Measurements from ENCODE around the gene SH3YL1.

Gene SH3YL1

GRCh38 chr2:263774-264492, at the start of gene SH3YL1:
Gene SH3YL1 (minus strand): TSS chr2:264032. CDS start chr2:263984, 48 bp downstream.
- DNase-seq (ENCODE audit: low read depth in 2 of 2): peak; percentile 27 to 55

- no peak for DNase-seq (ENCODE audit: low read depth in 2 of 2)
Measured at GRCh38 chr2:310994-311393, 47.2 kb upstream of the SH3YL1 start.

- no peak for DNase-seq (ENCODE audit: low read depth in 2 of 2)
Measured at GRCh38 chr2:309954-310510, 46.2 kb upstream of the SH3YL1 start.

- DNase-seq (ENCODE audit: low read depth in 2 of 2): no peak
Measured at GRCh38 chr2:309148-309953, 45.5 kb upstream of the SH3YL1 start.

GRCh38 chr2:305366-305765, 41.5 kb upstream of the SH3YL1 start:
- no peak for DNase-seq (ENCODE audit: low read depth in 2 of 2)

- no peak for DNase-seq (ENCODE audit: low read depth in 2 of 2)
Measured at GRCh38 chr2:296354-296753, 32.5 kb upstream of the SH3YL1 start.

GRCh38 chr2:295090-295489, 31.3 kb upstream of the SH3YL1 start:
- no peak for DNase-seq (ENCODE audit: low read depth in 2 of 2)

- peak in 1 of 2 donors; percentile 26 for DNase-seq (ENCODE audit: low read depth in 2 of 2)
Measured at GRCh38 chr2:290090-290722, 26.4 kb upstream of the SH3YL1 start.

GRCh38 chr2:289362-290089, 25.7 kb upstream of the SH3YL1 start:
- DNase-seq (ENCODE audit: low read depth in 2 of 2): no peak

- no peak for DNase-seq (ENCODE audit: low read depth in 2 of 2)
Measured at GRCh38 chr2:288758-289361, 25.0 kb upstream of the SH3YL1 start.

- peak in 1 of 2 donors; percentile 19 for DNase-seq (ENCODE audit: low read depth in 2 of 2)
Measured at GRCh38 chr2:287911-288757, 24.3 kb upstream of the SH3YL1 start, which contains the start of gene ALKAL2. Gene ALKAL2 (minus strand): TSS chr2:288091. CDS start chr2:287835, 256 bp downstream.

GRCh38 chr2:287471-287885, 23.6 kb upstream of the SH3YL1 start:
- DNase-seq (ENCODE audit: low read depth in 2 of 2): no peak

- DNase-seq (ENCODE audit: low read depth in 2 of 2): no peak
Measured at GRCh38 chr2:286774-287392, 23.1 kb upstream of the SH3YL1 start.

GRCh38 chr2:286035-286434, 22.2 kb upstream of the SH3YL1 start:
- no peak for DNase-seq (ENCODE audit: low read depth in 2 of 2)

- DNase-seq (ENCODE audit: low read depth in 2 of 2): no peak
Measured at GRCh38 chr2:285531-285930, 21.7 kb upstream of the SH3YL1 start.

- DNase-seq (ENCODE audit: low read depth in 2 of 2): no peak
Measured at GRCh38 chr2:284896-285492, 21.2 kb upstream of the SH3YL1 start.

- no peak for DNase-seq (ENCODE audit: low read depth in 2 of 2)
Measured at GRCh38 chr2:283996-284794, 20.4 kb upstream of the SH3YL1 start.

Data from stimulated activated CD8-positive, alpha-beta memory T cell treated with anti-CD3 and anti-CD28 coated beads, Interleukin-7, amount 100 ng/mL, for 4 hours (primary cell).